SK-N-SH treated with all-trans-retinoic acid at 6 μM for 48 hours (cell line): ENCODE data around the gene ARMC6.

Source experiments
- ATAC-seq: fragments of 200-7000 bp; cut with Tn5 transposase; 3 replicates; pipeline ENCODE4 v1.9.1; 2020; ENCODE audit warnings: mild to moderate bottlenecking, moderate library complexity
- ARNTL ChIP-seq: fragments of 450-650 bp; formaldehyde crosslinking; IDR thresholded peaks from 2 replicates; pipeline ENCODE4 v1.5.0; 2020; ENCODE audit warnings: low read depth, mild to moderate bottlenecking, moderate library complexity, borderline replicate concordance
- BACH2 ChIP-seq: fragments of 250-450 bp; sonication (Bioruptor Pico); IDR thresholded peaks from 2 replicates; pipeline ENCODE4 v1.9.0; 2021; ENCODE audit warnings: mild to moderate bottlenecking, borderline replicate concordance
- CREB5 ChIP-seq: fragments of 250-450 bp; sonication (Bioruptor Pico); IDR thresholded peaks from 2 replicates; pipeline ENCODE4 v1.5.1; 2020; ENCODE audit warnings: low read depth, mild to moderate bottlenecking, moderate library complexity
- CSDC2 ChIP-seq: fragments of 250-450 bp; sonication (Bioruptor Pico); IDR thresholded peaks from 2 replicates; pipeline ENCODE4 v1.5.0; 2020; ENCODE audit warnings: mild to moderate bottlenecking, moderate library complexity
- CSRNP3 ChIP-seq: fragments of 250-450 bp; sonication (Bioruptor Pico); IDR thresholded peaks from 2 replicates; pipeline ENCODE4 v1.5.1; 2021; ENCODE audit warnings: mild to moderate bottlenecking, moderate library complexity
- GLIS3 ChIP-seq: fragments of 250-450 bp; sonication (Bioruptor Pico); IDR thresholded peaks from 2 replicates; pipeline ENCODE4 v1.5.0; 2020; ENCODE audit warnings: mild to moderate bottlenecking, moderate library complexity
- ISL1 ChIP-seq: fragments of 250-450 bp; sonication (Bioruptor Pico); IDR thresholded peaks from 2 replicates; pipeline ENCODE4 v2.1.2; 2022; ENCODE audit warnings: mild to moderate bottlenecking, moderate library complexity
- OSR1 ChIP-seq: fragments of 250-450 bp; sonication (Bioruptor Pico); IDR thresholded peaks from 2 replicates; pipeline ENCODE4 v1.8.0; 2022; ENCODE audit warnings: moderate library complexity, mild to moderate bottlenecking, inconsistent platforms
- PATZ1 ChIP-seq: fragments of 250-450 bp; sonication (Bioruptor Pico); IDR thresholded peaks from 2 replicates; pipeline ENCODE4 v1.8.0; 2020; ENCODE audit warnings: mild to moderate bottlenecking, moderate library complexity, borderline replicate concordance
- POU6F1 ChIP-seq: fragments of 250-450 bp; sonication (Bioruptor Pico); IDR thresholded peaks from 2 replicates; pipeline ENCODE4 v1.8.0; 2021; ENCODE audit warnings: low read depth, mild to moderate bottlenecking, moderate library complexity, borderline replicate concordance
- PPARA ChIP-seq: fragments of 250-450 bp; sonication (Bioruptor Pico); IDR thresholded peaks from 2 replicates; pipeline ENCODE4 v1.5.0; 2020; ENCODE audit warnings: mild to moderate bottlenecking, borderline replicate concordance
- RARB ChIP-seq: fragments of 250-450 bp; sonication (Bioruptor Pico); IDR thresholded peaks from 2 replicates; pipeline ENCODE4 v1.8.0; 2021; ENCODE audit warnings: mild to moderate bottlenecking, moderate library complexity
- SNAI2 ChIP-seq: fragments of 250-450 bp; sonication (Bioruptor Pico); IDR thresholded peaks from 2 replicates; pipeline ENCODE4 v1.5.0; 2020; ENCODE audit warnings: mild to moderate bottlenecking, moderate library complexity
- TCF4 ChIP-seq: fragments of 250-450 bp; sonication (Bioruptor Pico); IDR thresholded peaks from 2 replicates; pipeline ENCODE4 v1.8.0; 2021; ENCODE audit warnings: mild to moderate bottlenecking, moderate library complexity, borderline replicate concordance
- TOX ChIP-seq: fragments of 250-450 bp; sonication (Bioruptor Pico); IDR thresholded peaks from 2 replicates; pipeline ENCODE4 v1.8.0; 2021; ENCODE audit warnings: mild to moderate bottlenecking, moderate library complexity, borderline replicate concordance
- TSHZ2 ChIP-seq: fragments of 250-450 bp; sonication (Bioruptor Pico); IDR thresholded peaks from 2 replicates; pipeline ENCODE4 v1.5.0; 2020; ENCODE audit warnings: mild to moderate bottlenecking, moderate library complexity
- ZC3H10 ChIP-seq: fragments of 250-450 bp; sonication (Bioruptor Pico); IDR thresholded peaks from 2 replicates; pipeline ENCODE4 v1.5.1; 2021; ENCODE audit warnings: mild to moderate bottlenecking, moderate library complexity
- ZFP3 ChIP-seq: fragments of 250-450 bp; sonication (Bioruptor Pico); IDR thresholded peaks from 2 replicates; pipeline ENCODE4 v1.5.0; 2020; ENCODE audit warnings: mild to moderate bottlenecking, moderate library complexity
- ZFP30 ChIP-seq: fragments of 450-650 bp; formaldehyde crosslinking; IDR thresholded peaks from 2 replicates; pipeline ENCODE4 v1.5.0; 2022; ENCODE audit warnings: mild to moderate bottlenecking, moderate library complexity
- ZNF70 ChIP-seq: fragments of 450-650 bp; formaldehyde crosslinking; IDR thresholded peaks from 2 replicates; pipeline ENCODE4 v1.5.0; 2020; ENCODE audit warnings: mild to moderate bottlenecking, moderate library complexity
- ZNF8 ChIP-seq: fragments of 450-650 bp; formaldehyde crosslinking; IDR thresholded peaks from 2 replicates; pipeline ENCODE4 v1.5.0; 2020; ENCODE audit warnings: mild to moderate bottlenecking, moderate library complexity

Gene ARMC6

GRCh38 chr19:19053508-19054314 lies 20.3 kb downstream of the ARMC6 start:
- peak; percentile 84 for ATAC-seq
- TF ChIP-seq ZFP3: no peak
- TF ChIP-seq CREB5 (CRISPR knock-in tag): no peak
- TF ChIP-seq RARB (CRISPR knock-in tag): no peak
- TF ChIP-seq ZNF8 (CRISPR knock-in tag): no peak
- TF ChIP-seq GLIS3 (CRISPR knock-in tag): no peak
- TF ChIP-seq CSDC2: no peak
- TF ChIP-seq PPARA (CRISPR knock-in tag): no peak
- no peak for TF ChIP-seq ISL1 (CRISPR knock-in tag)
- no peak for TF ChIP-seq BACH2 (CRISPR knock-in tag)
- no peak for TF ChIP-seq CSRNP3 (CRISPR knock-in tag)
- no peak for TF ChIP-seq ZNF70
- no peak for TF ChIP-seq PATZ1 (CRISPR knock-in tag)
- TF ChIP-seq TOX (CRISPR knock-in tag): no peak
- no peak for TF ChIP-seq ZC3H10
- no peak for TF ChIP-seq TSHZ2 (CRISPR knock-in tag)
- no peak for TF ChIP-seq POU6F1 (CRISPR knock-in tag)
- no peak for TF ChIP-seq ZFP30 (CRISPR knock-in tag)
- TF ChIP-seq TCF4: no peak
- TF ChIP-seq ARNTL (CRISPR knock-in tag): no peak

- no peak for ATAC-seq
- TF ChIP-seq ZNF70 (no peak), ZFP30 (CRISPR knock-in tag) (no peak), CSRNP3 (CRISPR knock-in tag) (no peak), TOX (CRISPR knock-in tag) (no peak), ZFP3 (no peak), SNAI2 (CRISPR knock-in tag) (no peak), ISL1 (CRISPR knock-in tag) (no peak), CSDC2 (no peak), BACH2 (CRISPR knock-in tag) (no peak), OSR1 (CRISPR knock-in tag) (no peak), TCF4 (no peak), POU6F1 (CRISPR knock-in tag) (no peak)
Measured at GRCh38 chr19:19054315-19054938, 21.0 kb downstream of the ARMC6 start.
